Rectal smooth muscle tissue (tissue), 1 donor: ENCODE results near the gene NMBR.
"Not testable (repeated sequence)": the region's sequence is repeated elsewhere in the genome, so short reads cannot be mapped to it uniquely, and the experiment has no call there.

ENCODE experiments used
- H3K27ac ChIP-seq: one replicate; pipeline ENCODE4 v1.7.0; 2013; ENCODE audit warnings: low read depth, low read length, inconsistent platforms
- H3K27me3 ChIP-seq: one replicate; pipeline ENCODE4 v1.7.0; 2013; ENCODE audit warnings: low read length; ENCODE audit not compliant: control insufficient read depth, insufficient read depth
- H3K36me3 ChIP-seq: one replicate; pipeline ENCODE4 v1.7.0; 2013; ENCODE audit warnings: low read length; ENCODE audit not compliant: control insufficient read depth, insufficient read depth
- H3K4me1 ChIP-seq: one replicate; pipeline ENCODE4 v1.7.0; 2013; ENCODE audit warnings: low read length; ENCODE audit not compliant: control insufficient read depth, insufficient read depth
- H3K4me3 ChIP-seq: one replicate; pipeline ENCODE4 v1.7.0; 2013; ENCODE audit warnings: low read length
- H3K9ac ChIP-seq: one replicate; pipeline ENCODE4 v1.7.0; 2013; ENCODE audit warnings: low read length

Gene NMBR

GRCh38 chr6:142079130-142079529 is 67.8 kb downstream of the NMBR start:
- Histone ChIP-seq H3K27me3 (no peaks in the 10 kb centered on the region), H3K9ac (no peak overlapping the region), H3K27ac (no peak overlapping the region), H3K36me3 (no peaks in the 10 kb centered on the region), H3K4me1 (no peaks in the 10 kb centered on the region), H3K4me3 (no peak overlapping the region)

GRCh38 chr6:142075516-142076101 is 71.3 kb downstream of the NMBR start:
- Histone ChIP-seq H3K27ac (no peak overlapping the region), H3K9ac (no peak overlapping the region), H3K4me1 (no peaks in the 10 kb centered on the region), H3K27me3 (no peaks in the 10 kb centered on the region), H3K36me3 (no peaks in the 10 kb centered on the region), H3K4me3 (no peak overlapping the region)

- Histone ChIP-seq H3K9ac (no peak overlapping the region), H3K27ac (no peak overlapping the region), H3K4me1 (no peaks in the 10 kb centered on the region), H3K36me3 (no peaks in the 10 kb centered on the region), H3K4me3 (no peak overlapping the region), H3K27me3 (no peaks in the 10 kb centered on the region)
These were observed 72.4 kb downstream of the NMBR start for GRCh38 chr6:142074516-142074915.

GRCh38 chr6:142071981-142072380 is 74.9 kb downstream of the NMBR start:
- no peak overlapping the region for H3K9ac ChIP-seq
- H3K27me3 ChIP-seq: no peaks in the 10 kb centered on the region
- no peaks in the 10 kb centered on the region for H3K4me1 ChIP-seq
- H3K4me3 ChIP-seq: no peak overlapping the region
- H3K36me3 ChIP-seq: no peaks in the 10 kb centered on the region
- no peak overlapping the region for H3K27ac ChIP-seq

- Histone ChIP-seq H3K9ac (no peak overlapping the region), H3K27ac (no peak overlapping the region)
These were observed 78.5 kb downstream of the NMBR start for GRCh38 chr6:142068416-142068815.

GRCh38 chr6:142062861-142063260 is 84.1 kb downstream of the NMBR start:
- H3K4me1 ChIP-seq, H3K9ac ChIP-seq, H3K4me3 ChIP-seq, H3K36me3 ChIP-seq, H3K27ac ChIP-seq, H3K27me3 ChIP-seq: not testable (repeated sequence)

More at GRCh38 chr6:142068416-142068815, 78.5 kb downstream of the NMBR start:
- Histone ChIP-seq H3K4me1 (no peaks in the 10 kb centered on the region), H3K36me3 (no peaks in the 10 kb centered on the region), H3K27me3 (no peaks in the 10 kb centered on the region), H3K4me3 (no peak overlapping the region)

- H3K4me3 ChIP-seq: no peak overlapping the region
These were observed 88.2 kb downstream of the NMBR start for GRCh38 chr6:142058551-142059290.

GRCh38 chr6:142055219-142055618 is 91.7 kb downstream of the NMBR start:
- Histone ChIP-seq H3K9ac (no peak overlapping the region), H3K4me3 (no peak overlapping the region), H3K27me3 (no peaks in the 10 kb centered on the region)

More at GRCh38 chr6:142058551-142059290, 88.2 kb downstream of the NMBR start:
- Histone ChIP-seq H3K9ac (no peak overlapping the region), H3K36me3 (no peaks in the 10 kb centered on the region), H3K4me1 (no peaks in the 10 kb centered on the region), H3K27me3 (no peaks in the 10 kb centered on the region), H3K27ac (no peak overlapping the region)

GRCh38 chr6:142051404-142051803 is 95.5 kb downstream of the NMBR start:
- Histone ChIP-seq H3K27me3 (no peaks in the 10 kb centered on the region), H3K4me3 (no peak overlapping the region), H3K9ac (no peak overlapping the region), H3K4me1 (no peaks in the 10 kb centered on the region), H3K36me3 (no peaks in the 10 kb centered on the region), H3K27ac (no peak overlapping the region)

More at GRCh38 chr6:142055219-142055618, 91.7 kb downstream of the NMBR start:
- Histone ChIP-seq H3K27ac (no peak overlapping the region), H3K4me1 (no peaks in the 10 kb centered on the region), H3K36me3 (no peaks in the 10 kb centered on the region)

GRCh38 chr6:142048593-142048980 is 98.3 kb downstream of the NMBR start:
- no peaks in the 10 kb centered on the region for H3K27me3 ChIP-seq
- H3K4me3 ChIP-seq: no peak overlapping the region
- H3K36me3 ChIP-seq: no peaks in the 10 kb centered on the region
- H3K4me1 ChIP-seq: no peaks in the 10 kb centered on the region
- H3K27ac ChIP-seq: no peak overlapping the region
- no peak overlapping the region for H3K9ac ChIP-seq

GRCh38 chr6:142047934-142048592 is 98.9 kb downstream of the NMBR start:
- Histone ChIP-seq H3K4me3 (no peak overlapping the region), H3K27me3 (no peaks in the 10 kb centered on the region), H3K4me1 (no peaks in the 10 kb centered on the region), H3K27ac (no peak overlapping the region), H3K9ac (no peak overlapping the region), H3K36me3 (no peaks in the 10 kb centered on the region)

- H3K36me3 ChIP-seq: no peaks in the 10 kb centered on the region
- no peaks in the 10 kb centered on the region for H3K4me1 ChIP-seq
- no peak overlapping the region for H3K4me3 ChIP-seq
- H3K9ac ChIP-seq: no peak overlapping the region
- H3K27ac ChIP-seq: no peak overlapping the region
- no peaks in the 10 kb centered on the region for H3K27me3 ChIP-seq
These were observed 101.3 kb downstream of the NMBR start for GRCh38 chr6:142045380-142046278.
